GM13977 (cell line): ENCODE measurements around the gene SRRM1.

ENCODE experiments used
- DNase-seq: peaks from one replicate; pipeline ENCODE4 v3.0.0; 2012; ENCODE audit warnings: low spot score
- in situ Hi-C: fragments of 300-500 bp; cut with MboI; formaldehyde crosslinking; loops from one replicate; pipeline ENCODE4 v1.12.0; 2022; ENCODE audit warnings: low sequenced_read_pairs, low pct_unique_long_range_greater_than_20kb, mixed read lengths, inconsistent platforms; ENCODE audit not compliant: unreplicated experiment
- TF ChIP-seq, protein P1 (sequence below): IDR thresholded peaks from 2 replicates; pipeline ENCODE4 v1.5.1; 2012; ENCODE audit warnings: mild to moderate bottlenecking, control low read depth; ENCODE audit not compliant: insufficient read depth; ENCODE audit errors: extremely low read depth, missing control alignments

The SRRM1 gene

GRCh38 chr1:24632832-24633175 is 10.3 kb upstream of the SRRM1 start:
- TF ChIP-seq, protein P1, sequence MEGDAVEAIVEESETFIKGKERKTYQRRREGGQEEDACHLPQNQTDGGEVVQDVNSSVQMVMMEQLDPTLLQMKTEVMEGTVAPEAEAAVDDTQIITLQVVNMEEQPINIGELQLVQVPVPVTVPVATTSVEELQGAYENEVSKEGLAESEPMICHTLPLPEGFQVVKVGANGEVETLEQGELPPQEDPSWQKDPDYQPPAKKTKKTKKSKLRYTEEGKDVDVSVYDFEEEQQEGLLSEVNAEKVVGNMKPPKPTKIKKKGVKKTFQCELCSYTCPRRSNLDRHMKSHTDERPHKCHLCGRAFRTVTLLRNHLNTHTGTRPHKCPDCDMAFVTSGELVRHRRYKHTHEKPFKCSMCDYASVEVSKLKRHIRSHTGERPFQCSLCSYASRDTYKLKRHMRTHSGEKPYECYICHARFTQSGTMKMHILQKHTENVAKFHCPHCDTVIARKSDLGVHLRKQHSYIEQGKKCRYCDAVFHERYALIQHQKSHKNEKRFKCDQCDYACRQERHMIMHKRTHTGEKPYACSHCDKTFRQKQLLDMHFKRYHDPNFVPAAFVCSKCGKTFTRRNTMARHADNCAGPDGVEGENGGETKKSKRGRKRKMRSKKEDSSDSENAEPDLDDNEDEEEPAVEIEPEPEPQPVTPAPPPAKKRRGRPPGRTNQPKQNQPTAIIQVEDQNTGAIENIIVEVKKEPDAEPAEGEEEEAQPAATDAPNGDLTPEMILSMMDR, result no peak
- no peak for DNase-seq
- in situ Hi-C loops, result no loop called here

- TF ChIP-seq, protein P1, result peak; percentile 61
- in situ Hi-C loops, result no loop called here
- DNase-seq, result peak; percentile 76
These were observed 7.8 kb upstream of the SRRM1 start for GRCh38 chr1:24635195-24635843.

- in situ Hi-C loops, result no loop called here
- DNase-seq, result no peak
- TF ChIP-seq, protein P1, result no peak
These were observed 6.3 kb upstream of the SRRM1 start for GRCh38 chr1:24636661-24637357.

DNA sequence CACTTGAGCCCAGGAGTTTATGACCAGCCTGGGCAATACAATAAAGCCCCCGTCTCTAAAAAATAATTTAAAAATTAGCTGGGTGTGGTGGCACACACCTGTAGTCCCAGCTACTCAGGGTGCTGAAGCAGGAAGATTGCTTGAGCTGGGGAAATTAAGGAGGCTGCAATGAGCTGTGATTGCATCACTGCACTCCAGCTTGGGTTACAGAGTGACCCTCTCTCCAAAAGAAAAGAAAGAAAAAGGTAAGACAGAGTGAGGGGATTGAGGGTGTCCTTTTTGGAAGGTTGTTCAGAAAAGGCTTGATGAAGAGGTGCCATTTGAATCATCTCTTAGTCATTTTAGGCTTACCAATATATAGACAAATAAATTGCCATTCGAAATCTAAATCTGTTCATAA is 4.0 kb upstream of the SRRM1 start:
- TF ChIP-seq, protein P1, result no peak
- in situ Hi-C loops, result no loop called here
- DNase-seq, result no peak

GRCh38 chr1:24639881-24640280 is 3.2 kb upstream of the SRRM1 start:
- in situ Hi-C loops, result no loop called here
- TF ChIP-seq, protein P1, result no peak
- DNase-seq, result no peak

GRCh38 chr1:24640288-24640687 is 2.8 kb upstream of the SRRM1 start:
- TF ChIP-seq, protein P1, result no peak

More at GRCh38 chr1:24640288-24640687, 2.8 kb upstream of the SRRM1 start:
- no peak for DNase-seq
- in situ Hi-C loops, result no loop called here
